ENCODE measurements around the gene MAST1.
A peak's percentile ranks its signal among the peaks of the same experiment; 100 is the strongest.

MAST1 gene

GRCh38 chr19:12880551-12881171, 42.3 kb downstream of the MAST1 start:
- CTCF ChIA-PET = no interaction called here
- POLR2A ChIA-PET (ENCODE audit: low non-redundant PET) = interaction anchor here (0.6 to 1.0 kb wide), 3 partner anchors 37 to 62 kb away, joined by 6 to 11 read pairs (median 8); no protein-coding TSS in a partner anchor

DNA sequence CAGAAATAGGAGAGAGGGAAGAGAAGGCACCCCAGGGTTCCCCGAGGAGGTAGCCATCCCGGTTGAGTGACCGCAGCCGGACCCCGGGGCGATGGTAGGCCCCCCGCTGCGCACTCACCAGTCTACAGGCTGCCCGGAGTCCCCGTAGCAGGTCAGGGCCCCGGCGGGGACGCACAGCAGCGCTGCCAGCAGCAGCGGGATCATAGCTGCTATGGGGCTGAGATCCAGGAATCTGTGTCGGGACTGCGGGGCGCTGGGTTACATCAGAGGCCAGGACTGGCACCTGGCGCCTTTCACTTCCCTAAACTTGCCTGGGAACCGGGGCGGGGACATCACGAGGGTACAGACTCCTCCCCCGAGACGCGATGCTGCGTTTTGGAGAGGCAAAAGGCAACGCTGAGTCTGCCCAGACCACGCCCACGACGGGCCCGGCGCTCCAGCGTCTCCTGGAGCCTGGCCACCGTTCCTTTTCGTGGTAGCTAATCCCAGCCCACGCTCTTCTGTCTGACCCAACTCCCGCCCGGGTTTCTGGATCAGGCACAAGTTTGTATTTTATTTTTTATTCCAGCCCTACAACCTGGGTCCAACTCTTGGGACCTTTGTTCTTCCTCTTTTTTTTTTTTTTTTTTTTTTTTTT, 43.0 kb downstream of the MAST1 start, which contains the start of gene DNASE2:
TSS of gene DNASE2 (minus strand) at position 278 of the 637 bp plus-strand sequence. CDS start at position 204, 74 bp downstream.
- peak within 1 kb of the TSS; percentile 87 for H3K27ac ChIP-seq
- ChIA-PET CTCF (no interaction called here), POLR2A (ENCODE audit: low non-redundant PET) (interaction anchor here (0.6 to 1.0 kb wide), 4 partner anchors 10 to 61 kb away, joined by 4 to 11 read pairs (median 7); no protein-coding TSS in a partner anchor)
- TF ChIP-seq, protein P1, sequence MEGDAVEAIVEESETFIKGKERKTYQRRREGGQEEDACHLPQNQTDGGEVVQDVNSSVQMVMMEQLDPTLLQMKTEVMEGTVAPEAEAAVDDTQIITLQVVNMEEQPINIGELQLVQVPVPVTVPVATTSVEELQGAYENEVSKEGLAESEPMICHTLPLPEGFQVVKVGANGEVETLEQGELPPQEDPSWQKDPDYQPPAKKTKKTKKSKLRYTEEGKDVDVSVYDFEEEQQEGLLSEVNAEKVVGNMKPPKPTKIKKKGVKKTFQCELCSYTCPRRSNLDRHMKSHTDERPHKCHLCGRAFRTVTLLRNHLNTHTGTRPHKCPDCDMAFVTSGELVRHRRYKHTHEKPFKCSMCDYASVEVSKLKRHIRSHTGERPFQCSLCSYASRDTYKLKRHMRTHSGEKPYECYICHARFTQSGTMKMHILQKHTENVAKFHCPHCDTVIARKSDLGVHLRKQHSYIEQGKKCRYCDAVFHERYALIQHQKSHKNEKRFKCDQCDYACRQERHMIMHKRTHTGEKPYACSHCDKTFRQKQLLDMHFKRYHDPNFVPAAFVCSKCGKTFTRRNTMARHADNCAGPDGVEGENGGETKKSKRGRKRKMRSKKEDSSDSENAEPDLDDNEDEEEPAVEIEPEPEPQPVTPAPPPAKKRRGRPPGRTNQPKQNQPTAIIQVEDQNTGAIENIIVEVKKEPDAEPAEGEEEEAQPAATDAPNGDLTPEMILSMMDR (conservative IDR thresholded peaks at IDR 0.05; ENCODE audit: low read depth) = no peak
- DNase-seq (ENCODE audit: low spot score) = peak; percentile 98

More at GRCh38 chr19:12880551-12881171, 42.3 kb downstream of the MAST1 start:
- peak overlapping the region; percentile 87 for H3K27ac ChIP-seq
- DNase-seq (ENCODE audit: low spot score) = no peak
- TF ChIP-seq, protein P1 (conservative IDR thresholded peaks at IDR 0.05; ENCODE audit: low read depth) = no peak

DNA sequence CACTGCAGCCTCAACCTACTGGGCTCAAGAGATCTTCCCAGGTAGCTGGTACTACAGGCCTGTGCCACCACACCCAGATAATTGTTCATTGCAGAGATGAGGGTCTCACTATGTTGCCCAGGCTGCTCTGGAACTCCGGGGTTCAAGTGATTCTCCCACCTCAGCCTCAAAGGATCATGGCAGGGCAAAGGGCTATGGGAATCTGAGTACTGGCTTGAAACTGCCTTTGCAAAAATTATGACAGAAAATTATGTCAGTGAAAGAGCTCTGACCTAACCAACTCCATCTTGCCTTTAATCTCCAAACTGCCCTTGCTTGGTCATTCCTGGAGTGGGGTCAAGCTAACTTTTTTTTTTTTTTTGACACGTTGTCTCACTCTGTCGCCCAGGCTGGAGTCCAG, 44.3 kb downstream of the MAST1 start:
- ChIA-PET POLR2A (ENCODE audit: low non-redundant PET) (interaction anchor here (0.6 to 0.7 kb wide), 2 partner anchors 12 to 162 kb away, joined by 3 read pairs; no protein-coding TSS in a partner anchor), CTCF (interaction anchor here (0.6 to 1.9 kb wide), 2 partner anchors 33 to 35 kb away, joined by 4 to 8 read pairs; no protein-coding TSS in a partner anchor)
- no peak for DNase-seq (ENCODE audit: low spot score)
- peak overlapping the region; percentile 87; the same call in 1 of the 2 replicates for H3K27ac ChIP-seq
- TF ChIP-seq, protein P1 (conservative IDR thresholded peaks at IDR 0.05; ENCODE audit: low read depth) = no peak

DNA sequence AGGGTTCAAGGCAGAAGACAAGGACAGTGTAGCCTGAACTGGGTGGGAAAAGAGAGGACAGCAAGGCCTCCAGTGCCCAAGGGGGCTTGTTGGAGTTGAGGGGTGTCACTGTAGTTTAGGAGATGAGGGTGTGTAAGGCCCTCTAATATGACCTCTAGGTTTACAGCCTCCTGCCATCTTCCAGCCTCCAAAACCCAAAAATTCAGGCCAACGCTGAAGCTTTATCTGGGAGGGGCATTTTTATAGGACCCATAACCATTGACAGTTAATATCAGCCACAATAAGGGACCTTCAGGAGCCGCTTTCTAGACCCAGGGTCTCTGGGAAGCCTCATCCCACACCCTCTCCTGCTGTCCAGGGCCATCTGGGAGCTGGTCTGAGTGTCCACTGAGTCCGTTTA, 45.9 kb downstream of the MAST1 start:
- CTCF ChIA-PET = no interaction called here
- TF ChIP-seq, protein P1 (conservative IDR thresholded peaks at IDR 0.05; ENCODE audit: low read depth) = no peak
- no peak for DNase-seq (ENCODE audit: low spot score)
- POLR2A ChIA-PET (ENCODE audit: low non-redundant PET) = no interaction called here
- no peak overlapping the region; the same call in 1 of the 2 replicates for H3K27ac ChIP-seq

DNA sequence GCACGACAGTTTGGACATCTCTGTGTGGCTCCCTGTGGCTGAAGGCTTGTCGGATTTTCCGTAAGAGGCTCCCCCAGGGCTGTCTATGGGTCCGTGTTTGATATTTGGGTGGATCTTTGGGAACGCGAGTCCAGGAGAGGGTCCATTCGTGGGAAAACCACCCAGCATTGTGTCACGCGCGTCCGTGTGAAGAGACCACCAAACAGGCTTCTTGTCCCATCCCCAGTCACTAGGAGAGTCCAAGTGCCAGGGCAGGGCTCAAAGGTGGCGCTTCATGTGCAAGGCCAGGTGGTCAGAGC, 46.3 kb downstream of the MAST1 start:
- POLR2A ChIA-PET (ENCODE audit: low non-redundant PET) = no interaction called here
- H3K27ac ChIP-seq = peak overlapping the region; percentile 2; the same call in 1 of the 2 replicates
- DNase-seq (ENCODE audit: low spot score) = no peak
- TF ChIP-seq, protein P1 (conservative IDR thresholded peaks at IDR 0.05; ENCODE audit: low read depth) = no peak
- CTCF ChIA-PET = interaction anchor here (0.8 to 0.9 kb wide), 3 partner anchors 21 to 40 kb away, joined by 3 to 4 read pairs (median 4); no protein-coding TSS in a partner anchor

DNA sequence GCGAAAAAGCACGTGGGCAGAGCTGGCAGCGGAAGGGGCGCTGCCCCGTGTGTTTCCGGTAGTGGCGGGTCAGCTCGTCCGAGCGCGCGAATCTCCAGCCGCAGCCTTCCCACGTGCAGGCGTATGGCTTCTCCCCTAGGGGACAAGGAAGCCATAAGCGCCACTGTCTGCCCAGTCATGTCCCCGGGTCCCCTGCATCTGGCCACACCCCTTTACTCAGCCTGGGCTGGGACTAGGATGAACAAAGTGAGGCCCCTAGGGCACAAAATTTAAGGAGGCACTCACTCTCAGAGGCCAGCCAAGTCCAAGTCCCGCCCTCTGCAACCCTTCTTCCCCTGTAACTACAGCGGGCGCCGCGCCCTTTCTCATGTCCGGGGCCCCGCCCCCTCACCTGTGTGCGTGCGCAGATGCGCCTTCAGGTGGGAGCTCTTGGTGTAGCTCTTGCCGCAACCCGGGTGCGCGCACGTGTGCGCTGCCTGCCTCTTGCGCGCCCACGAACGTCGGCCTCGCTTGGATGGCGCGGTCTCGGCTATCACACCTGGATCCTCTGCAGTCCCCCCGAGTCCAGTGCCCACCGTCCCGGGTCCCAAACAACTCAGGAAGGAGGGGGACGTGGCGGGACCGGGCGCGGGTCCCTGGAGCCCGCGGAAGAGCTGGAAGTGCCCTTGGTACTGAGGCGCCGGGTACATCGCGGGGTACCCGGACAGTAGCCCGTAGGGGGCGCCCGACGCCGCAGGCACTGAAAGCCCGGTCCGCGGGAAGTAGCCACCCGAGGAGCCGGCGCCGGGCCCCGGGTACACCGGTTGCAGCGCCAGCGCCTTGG, 46.8 kb downstream of the MAST1 start:
- ChIA-PET POLR2A (ENCODE audit: low non-redundant PET) (no interaction called here), CTCF (interaction anchor here (0.6 to 1.0 kb wide), 5 partner anchors 21 to 90 kb away, joined by 3 to 5 read pairs (median 4); no protein-coding TSS in a partner anchor)
- peak overlapping the region; percentile 2; the same call in 1 of the 2 replicates for H3K27ac ChIP-seq
- TF ChIP-seq, protein P1 (conservative IDR thresholded peaks at IDR 0.05; ENCODE audit: low read depth) = peak; percentile 62
- peak; percentile 66 for DNase-seq (ENCODE audit: low spot score)
